ENCODE results near the gene MYRFL.
"Not testable (repeated sequence)": the region's sequence is repeated elsewhere in the genome, so short reads cannot be mapped to it uniquely, and the experiment has no call there.

Gene MYRFL

DNA sequence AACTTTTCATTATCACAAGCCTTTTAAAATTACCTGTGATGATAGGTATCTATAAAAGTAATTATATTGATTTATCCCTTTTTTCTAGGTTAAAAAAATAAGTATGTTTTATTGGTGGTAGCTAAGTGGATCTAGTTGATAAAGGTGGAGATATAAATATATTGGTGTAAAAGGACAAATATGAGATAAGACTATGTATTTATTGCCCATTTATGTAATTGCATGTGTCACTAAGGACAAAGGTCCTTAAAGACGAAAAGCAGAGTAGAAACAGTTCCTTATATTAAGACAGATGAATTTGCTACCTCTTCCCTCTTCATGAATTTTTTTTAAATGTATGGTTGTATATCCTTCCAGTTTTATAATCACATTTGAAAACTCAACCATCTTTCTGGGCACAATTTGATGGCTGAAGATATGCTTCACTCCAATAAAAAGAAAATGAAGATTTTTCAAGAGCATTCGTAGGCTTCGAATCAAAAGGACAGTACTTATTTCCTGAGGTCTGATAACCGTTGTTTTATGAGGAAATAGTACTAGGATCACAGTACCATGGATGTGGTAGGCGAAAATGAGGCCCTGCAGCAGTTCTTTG lies at the start of gene MYRFL:
Gene MYRFL, plus strand, starts transcription at position 262 of the 595 bp plus-strand sequence. Its CDS starts 291 bp downstream, at position 553.
- DNase-seq = no peak

DNA sequence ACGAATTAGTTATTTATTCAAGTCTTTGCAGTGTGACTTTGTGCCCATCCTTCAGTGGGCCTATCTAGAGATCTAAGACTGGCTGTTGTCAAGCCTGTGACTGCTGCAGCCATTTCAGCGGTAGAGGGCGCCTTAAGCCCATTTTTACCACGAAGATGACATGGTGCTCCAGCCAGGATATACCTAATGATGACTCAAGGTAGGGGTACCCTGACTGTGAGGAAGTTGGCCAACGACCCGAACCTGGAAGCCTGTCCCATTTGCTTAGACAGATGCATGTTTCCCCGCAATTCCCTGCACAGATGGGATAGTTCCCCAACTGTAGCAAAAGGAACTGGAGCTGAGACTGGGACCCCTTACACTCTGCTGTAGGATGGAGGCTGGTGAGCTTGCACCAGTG lies 45.1 kb upstream of the MYRFL start:
- no peak for DNase-seq

DNA sequence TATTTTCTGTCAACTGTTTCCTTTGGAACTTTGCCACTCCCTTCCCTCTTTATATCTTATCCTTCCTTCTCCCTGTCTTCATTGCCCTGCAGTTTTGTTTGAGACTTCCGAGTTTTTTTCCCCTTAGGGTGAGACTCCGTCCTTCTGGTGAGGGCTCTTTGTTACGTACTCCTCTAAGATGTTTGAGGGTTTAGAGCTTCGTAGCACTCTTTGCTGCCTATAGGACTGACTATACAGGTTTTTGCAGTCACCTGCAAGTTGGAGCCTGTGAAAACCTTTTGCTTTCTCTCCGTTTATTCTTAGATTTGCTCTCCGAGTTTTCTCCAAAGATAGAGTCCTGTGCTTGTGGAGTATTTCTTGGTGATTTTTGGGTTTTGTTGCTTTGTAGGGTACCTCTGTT lies 41.7 kb upstream of the MYRFL start:
- DNase-seq = no peak

DNA sequence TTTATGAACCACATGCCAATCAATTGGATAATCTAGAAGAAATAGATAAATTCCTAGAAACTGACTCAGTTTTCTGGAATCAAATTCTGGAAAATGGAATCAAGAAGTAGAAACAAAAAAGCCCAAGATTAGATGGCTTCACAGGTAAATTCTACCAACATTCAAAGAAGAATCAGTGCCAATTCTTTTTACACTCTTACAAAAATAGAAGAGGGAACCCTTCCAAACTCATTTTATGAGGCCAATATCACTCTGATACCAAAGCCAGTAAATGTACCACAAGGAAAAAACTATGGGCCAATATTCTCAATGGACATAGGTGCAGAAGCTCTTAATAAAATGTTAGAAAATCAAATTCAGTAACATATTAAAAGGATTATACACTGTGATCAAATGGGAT lies 35.7 kb upstream of the MYRFL start:
- no peak for DNase-seq

DNA sequence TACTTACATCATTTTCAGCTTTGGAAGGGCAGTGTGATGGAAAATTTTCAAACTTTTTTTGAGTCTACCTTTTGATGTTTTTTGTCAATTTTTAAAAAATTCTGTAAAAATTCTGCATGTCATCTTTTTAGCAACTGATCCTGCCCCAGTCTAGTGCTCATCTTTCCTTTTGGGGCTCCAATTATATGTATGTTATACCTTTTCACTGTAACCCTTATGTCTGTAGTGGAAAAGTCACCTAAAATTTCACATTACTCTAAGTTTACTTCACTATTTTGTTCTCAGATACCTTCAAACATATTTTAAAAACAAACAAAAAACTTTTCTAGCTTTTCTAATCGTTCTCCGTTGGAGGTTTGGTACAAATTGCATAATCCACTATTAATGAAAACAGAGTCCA lies 32.5 kb upstream of the MYRFL start:
- DNase-seq = no peak

DNA sequence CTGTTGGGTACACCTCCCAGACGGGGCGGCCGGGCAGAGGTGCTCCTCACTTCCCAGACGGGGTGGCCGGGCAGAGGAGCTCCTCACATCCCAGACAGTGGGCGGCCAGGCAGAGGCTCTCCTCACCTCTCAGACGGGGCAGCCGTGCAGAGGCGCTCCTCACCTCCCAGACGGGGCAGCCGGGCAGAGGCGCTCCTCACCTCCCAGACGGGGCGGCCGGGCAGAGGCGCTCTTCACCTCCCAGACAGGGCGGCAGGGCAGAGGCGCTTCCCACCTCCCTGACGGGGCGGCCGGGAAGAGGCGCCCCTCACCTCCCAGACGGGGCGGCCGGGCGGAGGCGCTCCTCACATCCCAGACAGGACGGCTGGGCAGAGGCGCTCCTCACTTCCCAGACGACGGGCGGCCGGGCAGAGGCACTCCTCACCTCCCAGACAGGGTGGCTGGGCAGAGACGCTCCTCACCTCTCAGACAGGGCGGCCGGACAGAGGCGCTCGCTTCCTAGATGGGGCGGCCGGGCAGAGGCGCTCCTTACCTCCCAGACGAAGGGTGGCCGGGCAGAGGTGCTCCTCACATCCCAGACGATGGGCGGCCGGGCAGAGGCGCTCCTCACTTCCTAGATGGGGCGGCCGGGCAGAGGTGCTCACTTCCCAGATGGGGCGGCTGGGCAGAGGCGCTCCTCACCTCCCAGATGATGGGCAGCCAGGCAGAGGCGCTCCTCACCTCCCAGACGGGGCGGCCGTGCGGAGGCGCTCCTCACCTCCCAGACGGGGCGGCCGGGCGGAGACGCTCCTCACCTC lies 17.7 kb upstream of the MYRFL start:
- DNase-seq = not testable (repeated sequence)

DNA sequence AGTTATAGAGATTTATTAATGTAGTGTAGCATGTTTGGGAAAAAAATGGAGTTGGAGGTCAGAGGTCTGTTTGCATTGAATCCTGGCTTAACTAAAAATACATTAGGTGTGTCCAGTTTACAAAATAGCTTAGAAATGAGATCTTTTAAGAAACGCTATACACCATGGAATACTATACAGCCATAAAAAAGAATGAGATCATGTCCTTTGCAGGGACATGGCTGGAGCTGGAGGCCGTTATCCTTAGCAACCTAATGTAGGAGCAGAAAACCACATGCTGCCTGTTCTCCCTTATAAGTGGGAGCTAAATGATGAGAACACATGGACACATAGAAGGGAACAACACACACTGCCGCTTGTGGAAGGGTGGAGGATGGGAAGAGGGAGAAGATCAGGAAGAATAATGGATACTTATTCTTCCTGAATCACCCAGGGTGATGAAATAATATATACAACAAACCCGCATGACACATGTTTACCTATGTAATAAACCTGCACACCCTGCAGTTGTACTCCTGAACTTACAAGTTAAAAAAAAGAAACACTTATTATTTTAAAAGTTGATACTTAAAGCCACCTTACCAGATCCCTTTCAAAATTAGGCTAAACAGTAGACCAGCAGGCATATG lies 14.0 kb upstream of the MYRFL start:
- no peak for DNase-seq

DNA sequence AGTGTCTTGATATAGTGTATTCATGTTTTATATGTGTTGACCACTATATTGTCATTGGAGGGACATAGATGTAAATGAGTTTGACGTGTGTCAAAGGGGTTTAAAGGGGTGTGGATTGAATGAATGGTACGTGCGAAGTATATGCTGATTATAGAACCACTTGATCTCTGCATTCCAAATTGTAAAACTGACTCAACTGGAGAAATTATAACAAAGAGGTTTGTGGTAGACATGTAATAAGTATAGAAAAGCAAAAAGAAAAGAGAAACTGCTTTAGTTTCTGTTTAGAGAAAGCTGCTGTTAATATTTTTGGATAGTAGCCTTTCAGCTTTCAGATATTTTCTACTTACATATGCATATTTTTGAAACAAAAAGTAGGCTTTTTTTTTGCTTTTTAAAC lies 8.9 kb upstream of the MYRFL start:
- no peak for DNase-seq

DNA sequence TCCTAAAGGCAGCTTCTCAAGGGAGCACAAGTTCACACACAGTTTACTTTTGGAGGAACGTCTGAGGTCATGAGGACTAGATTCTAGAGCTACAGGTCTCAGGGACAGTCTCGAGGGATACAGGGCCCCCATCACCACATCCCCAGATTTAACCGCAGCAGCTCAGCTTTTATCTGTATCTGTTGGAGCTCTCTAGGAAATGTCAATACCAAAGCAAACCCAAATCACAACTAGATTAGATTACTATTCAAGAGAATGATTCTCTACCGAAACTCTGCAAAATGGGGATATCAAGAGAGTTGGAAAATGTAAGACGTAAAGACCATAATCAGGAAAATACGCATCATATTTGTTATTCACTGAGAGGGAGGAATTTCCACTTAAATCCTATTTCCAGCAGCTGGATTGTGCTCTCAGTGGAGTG lies 4.0 kb upstream of the MYRFL start:
- no peak for DNase-seq

DNA sequence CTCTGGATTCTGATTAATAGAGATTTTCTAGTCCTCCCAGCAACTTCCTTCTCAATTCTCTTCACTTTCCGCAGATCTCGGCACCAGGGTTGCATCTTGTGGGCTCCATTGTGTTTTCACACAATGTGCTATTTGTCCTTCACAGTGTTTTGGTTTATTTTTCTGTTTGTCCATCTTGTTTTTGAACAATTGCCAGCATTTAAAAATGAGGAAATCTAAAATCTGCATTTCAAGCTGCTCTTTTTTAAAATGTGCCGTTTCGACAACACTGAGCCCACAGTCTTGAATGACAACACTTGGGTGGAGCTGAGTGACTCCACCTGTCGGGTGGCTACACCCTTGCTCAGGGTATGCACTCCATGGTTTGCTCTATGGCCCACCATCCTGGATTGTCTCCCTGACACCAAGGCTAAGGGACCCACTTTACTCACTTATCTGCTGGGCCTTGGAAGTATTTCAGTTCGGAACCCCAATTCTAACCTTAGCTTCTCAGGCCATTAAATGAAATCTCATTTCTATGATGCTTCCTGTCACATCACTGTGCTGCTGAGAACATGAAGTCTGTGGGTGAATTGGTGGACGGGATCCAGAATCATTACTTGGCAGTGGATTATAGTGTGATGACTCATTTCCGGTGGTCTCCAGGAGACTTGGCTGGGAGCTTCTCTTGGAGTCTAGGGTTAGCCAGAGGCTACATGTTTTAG lies 3.4 kb upstream of the MYRFL start:
- DNase-seq = no peak

DNA sequence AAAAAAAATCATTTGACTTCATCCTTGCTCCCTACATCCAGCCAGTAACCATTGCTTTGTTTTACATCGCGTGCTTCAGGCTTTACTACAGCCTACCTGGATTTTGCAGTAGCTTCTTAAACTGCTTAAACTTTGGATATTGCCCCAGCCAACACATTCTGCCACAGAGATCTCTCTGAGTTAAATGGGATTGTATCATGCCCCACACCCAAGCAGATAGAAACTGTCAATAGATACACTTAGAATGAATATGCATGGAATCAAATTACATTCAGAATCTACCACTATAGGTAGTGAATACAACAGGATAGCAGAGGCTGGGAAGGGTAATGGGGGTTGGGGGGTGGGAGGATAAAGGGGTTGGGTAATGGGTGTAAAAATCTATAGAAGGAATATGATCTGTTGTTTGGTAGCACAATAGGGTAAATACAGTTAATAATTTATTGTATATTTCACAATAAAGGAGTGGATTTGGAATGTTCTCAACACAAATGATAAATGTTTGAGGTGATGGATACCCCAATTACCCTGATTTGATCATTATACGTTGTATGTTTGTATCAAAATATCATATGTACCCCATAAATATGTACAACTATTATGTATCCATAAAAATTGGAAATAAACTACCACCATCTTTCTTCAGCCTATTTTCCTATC lies 2.7 kb upstream of the MYRFL start:
- DNase-seq = no peak

DNA sequence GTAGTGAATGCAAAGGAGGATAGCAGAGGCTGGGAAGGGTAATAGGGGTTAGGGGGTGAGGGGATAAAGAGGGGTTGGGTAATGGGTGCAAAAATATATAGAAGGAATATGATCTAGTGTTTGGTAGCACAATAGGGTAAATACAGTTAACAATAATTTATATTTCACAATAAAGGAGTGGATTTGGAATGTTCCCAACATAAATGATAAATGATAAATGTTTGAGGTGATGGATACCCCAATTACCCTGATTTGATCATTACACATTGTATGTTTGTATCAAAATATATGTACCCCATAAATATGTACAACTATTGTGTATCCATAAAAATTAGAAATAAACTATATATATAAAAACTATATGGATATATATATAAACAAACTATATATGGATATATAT lies 999 bp upstream of the MYRFL start:
- DNase-seq = no peak

DNA sequence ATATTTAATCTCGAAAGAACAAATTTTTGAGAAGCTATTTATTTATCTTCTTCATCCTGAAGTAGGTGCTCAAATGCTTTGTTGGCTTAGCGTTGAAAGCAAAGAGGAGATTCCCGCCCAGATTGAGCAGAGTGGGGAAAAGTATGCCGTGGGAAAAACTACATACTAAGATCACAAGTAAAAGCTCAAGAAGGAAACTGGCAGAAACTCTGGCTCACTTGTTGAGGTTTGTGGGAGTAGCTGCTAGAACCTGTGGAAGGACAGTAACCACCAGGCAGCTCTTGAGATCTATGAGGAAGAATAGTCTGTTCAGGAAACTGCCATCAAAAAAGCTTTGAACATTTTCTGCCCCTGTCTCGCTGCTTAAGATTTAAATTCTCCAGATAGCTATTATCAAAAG lies 3.9 kb downstream of the MYRFL start:
- no peak for DNase-seq

DNA sequence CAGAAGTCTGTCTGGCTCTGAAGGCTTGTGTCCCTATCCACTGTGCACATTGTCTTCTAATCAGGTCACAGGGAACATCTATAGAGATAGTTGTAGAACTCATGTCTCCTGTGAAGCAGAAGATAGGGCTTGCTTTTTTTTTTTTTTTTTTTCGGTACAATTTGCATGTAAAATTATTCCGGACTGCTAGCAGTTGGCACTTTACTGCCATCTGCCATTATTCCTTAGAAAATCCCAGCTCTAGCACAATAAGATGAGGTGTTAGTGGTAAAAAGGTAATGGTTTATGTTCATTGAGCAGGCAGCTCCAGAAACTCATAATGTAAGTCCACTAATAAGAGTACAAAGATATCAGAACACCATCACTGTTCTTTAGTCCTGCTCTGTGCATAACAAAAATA lies 8.7 kb downstream of the MYRFL start:
- DNase-seq = no peak

DNA sequence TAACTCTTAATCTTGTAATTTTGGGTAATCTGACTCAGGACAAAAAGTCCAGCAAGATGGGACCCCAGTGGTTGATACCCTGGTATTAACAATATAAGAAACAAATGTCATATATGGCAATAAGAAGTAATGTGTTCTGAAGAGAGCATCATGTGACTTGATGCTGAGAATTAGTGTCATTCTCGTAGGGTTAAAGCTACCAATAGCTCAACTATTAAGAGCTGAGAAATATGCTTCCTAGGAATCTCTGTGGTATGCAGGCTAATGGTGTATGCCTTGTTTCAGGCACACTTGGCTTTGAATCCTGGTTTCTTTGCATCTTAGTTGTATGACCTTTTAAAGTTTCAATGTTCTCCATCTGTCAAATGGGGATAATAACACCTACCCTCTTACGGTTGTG lies 9.1 kb downstream of the MYRFL start:
- no peak for DNase-seq

DNA sequence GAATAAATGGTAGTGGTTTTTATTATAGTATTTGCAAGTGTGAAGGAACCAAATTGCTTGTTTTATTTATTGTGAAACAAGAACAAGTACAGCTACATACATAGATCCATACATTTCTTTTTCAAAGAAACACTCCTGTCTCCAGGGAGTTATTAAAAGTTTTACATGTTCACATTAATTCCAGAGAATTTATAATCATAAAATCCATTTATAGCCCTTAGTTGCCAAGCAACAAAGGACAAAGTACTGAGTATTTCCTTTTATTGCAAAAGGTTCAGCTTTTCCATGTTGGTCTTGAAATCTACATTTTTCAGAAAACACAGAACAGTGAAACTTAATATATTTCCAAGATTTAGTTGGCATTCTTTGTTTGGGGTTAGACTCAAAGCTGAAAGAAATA lies 9.5 kb downstream of the MYRFL start:
- no peak for DNase-seq

DNA sequence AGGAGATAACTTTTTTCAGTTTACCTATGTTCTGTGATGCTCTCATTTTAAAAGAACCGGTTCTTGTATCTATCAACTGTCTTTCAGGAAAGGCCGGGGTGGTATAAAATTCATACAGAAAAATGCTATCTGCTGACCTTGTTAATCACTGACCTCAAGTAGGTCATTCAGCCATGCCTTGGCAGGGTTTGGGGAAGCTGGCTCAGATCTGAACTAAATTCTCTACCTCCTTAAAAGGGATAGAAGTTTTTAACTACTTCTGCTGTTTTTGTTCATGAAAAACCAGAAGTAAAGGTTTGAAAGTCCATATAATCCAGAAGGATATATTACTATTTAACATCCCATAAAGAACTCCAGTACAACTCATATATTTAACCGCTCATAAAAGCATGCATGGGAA lies 10.1 kb downstream of the MYRFL start:
- no peak for DNase-seq

DNA sequence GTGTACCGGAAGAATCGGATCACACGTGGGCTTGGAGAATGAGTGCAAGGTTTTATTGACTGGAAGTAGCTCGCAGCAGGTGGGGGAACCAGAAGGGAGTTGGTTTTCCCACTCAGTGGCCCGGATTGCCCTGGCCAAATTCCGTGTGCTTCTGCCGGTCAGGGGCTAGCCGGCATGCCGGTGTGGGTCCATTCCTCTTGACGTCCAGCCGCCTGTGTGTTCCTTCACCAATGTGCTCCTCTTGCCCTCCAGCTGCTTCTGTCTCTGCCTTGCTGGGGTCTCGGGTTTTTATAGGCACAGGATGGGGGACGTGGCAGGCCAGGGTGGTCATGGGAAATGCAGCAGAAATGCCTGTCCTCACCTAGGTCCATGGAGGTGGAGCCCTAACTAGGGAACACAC lies 11.0 kb downstream of the MYRFL start:
- DNase-seq = no peak

DNA sequence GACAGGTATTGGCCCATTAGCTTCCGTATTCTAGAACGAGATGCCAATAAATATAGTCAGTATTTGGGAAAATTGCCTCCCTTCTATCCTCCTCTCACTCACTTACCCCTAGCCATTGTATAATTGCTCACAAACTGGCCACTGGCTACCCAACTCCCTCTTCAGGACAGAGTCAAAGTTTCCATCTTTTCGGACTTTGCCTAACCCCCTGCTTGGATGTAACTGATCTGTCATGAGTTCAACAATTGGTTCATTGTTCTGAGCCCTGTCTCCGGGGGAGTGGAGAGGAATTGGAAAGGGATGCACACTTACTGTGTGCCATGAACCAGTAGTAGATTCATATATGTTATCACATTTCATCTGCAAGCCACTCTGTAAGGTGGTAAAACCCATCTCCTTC lies 12.2 kb downstream of the MYRFL start:
- DNase-seq = no peak

DNA sequence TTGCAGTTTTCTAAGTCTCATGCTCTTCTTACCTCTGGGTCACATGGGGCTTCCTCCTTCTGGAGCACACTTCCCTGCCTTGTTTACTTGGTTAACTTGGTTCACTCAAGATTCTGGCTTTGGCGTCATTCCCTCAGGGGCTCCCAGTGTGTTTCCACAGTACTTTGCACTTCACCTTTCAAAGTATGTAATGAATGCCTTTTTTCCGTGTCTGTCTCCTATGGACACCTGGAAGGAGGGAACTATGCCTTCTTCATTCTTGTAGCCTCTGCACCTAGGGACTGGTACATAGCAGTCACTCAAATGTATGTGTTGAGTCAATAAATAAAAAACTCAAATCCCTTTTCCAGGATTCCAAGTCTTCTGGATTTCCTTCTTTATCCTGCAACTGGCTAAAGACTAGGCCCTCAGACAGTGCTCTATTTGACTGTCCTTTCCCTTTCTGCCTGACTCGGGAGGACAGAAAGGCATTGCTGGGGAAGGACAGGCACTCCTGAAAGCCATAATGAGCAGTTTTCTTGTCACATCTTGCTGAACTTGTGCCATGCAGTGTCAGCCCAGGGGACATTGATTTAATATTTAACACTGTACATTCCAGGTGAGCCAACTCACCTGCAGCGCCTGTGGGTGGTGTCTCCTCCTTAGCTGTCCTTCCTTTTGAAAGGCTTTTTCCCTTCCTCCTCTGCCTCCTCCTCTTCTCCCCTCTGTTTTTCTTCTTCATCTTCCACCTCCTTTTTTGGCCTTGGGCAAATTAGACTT lies 12.8 kb downstream of the MYRFL start:
- DNase-seq = no peak

DNA sequence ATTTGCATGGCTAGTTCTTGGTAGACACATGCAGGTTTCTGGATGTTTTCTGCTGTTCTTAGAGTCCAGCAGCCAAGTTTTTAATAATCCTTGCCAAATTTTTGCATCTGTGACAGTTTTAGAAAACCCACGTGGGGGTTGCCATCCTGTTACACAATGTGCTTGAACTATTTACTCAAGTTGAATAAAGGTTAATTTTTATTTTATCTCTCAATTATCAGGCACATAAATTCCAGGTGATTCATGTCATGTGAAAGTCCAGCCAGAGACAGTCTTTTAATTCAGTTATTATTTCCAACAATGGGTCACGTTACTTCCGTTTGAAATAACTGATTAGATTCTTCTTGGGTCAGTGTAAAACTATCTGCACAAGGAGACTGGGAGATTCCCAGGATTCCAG lies 15.7 kb downstream of the MYRFL start:
- no peak for DNase-seq

DNA sequence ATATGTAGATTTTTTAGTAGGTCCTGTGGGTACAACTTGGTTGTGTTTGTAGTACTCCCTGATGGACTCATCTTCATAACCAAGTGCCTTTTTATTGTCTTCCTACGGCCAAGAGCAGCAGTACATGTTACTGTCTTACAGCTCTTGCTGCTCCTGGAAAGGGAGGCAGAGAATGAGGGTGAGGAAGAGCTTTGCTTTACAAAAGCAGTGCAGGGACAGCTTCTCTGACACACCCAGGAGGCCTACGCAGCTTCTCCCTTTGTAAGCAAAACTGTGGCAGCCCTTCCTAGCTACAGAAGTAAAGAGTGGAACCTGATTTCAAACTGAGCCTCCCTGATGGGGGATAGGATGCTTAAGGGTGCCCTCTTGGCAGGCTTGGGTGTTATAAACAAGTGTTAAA lies 18.6 kb downstream of the MYRFL start:
- no peak for DNase-seq
